Right atrium auricular region (tissue), 2 donors: ENCODE data around the gene ACOXL. TPM values are rescaled to one million over a fixed set of nuclear protein-coding genes. Genes with fewer than 3 reads are reported as not detected.

Experiments
- DNase-seq: peaks from one replicate; pipeline ENCODE4 v3.0.0-alpha.2; 2019; ENCODE audit warnings: low spot score
- H3K27ac ChIP-seq, 2 donors: fragments of 200-600 bp; sonication (generic); 1 replicate in 1 of 2; 2 replicates in 1 of 2; pipeline ENCODE4 v1.5.1; 2016 to 2019
- H3K27me3 ChIP-seq, 2 donors: fragments of 200-600 bp; sonication (generic); one replicate each; pipeline versions ENCODE4 v1.5.1 to v1.6.0; 2017 to 2019
- H3K36me3 ChIP-seq: fragments of 200-600 bp; sonication (generic); one replicate; pipeline ENCODE4 v1.5.1; 2016
- H3K4me1 ChIP-seq, 2 donors: fragments of 200-600 bp; sonication (generic); one replicate each; pipeline versions ENCODE4 v1.5.1 to v1.6.0; 2017 to 2019
- H3K4me3 ChIP-seq, 2 donors: fragments of 200-600 bp; sonication (generic); 1 replicate in 1 of 2; 2 replicates in 1 of 2; pipeline ENCODE4 v1.5.1; 2017 to 2019; ENCODE audit warnings: mild to moderate bottlenecking in 1 of 2, moderate library complexity in 1 of 2
- H3K9me3 ChIP-seq, 2 donors: fragments of 200-600 bp; sonication (generic); one replicate each; pipeline ENCODE4 v1.5.1; 2019
- total RNA-seq, 2 donors: library from RNA; depleted of rRNA; stranded (reverse); fragments of >200 nt; gene quantifications; one replicate each; pipeline ENCODE4 v1.1.0, GENCODE V29; 2016
- TF ChIP-seq, protein P1 (sequence below), 2 donors: fragments of 200-600 bp; sonication (generic); IDR thresholded peaks; one replicate each; pipeline ENCODE4 v1.5.1; 2019; ENCODE audit warnings: antibody characterized with exemption in 2 of 2

The ACOXL gene
- total RNA-seq, 2 donors from 2014 or later, result 0.33 to 0.55 TPM

GRCh38 chr2:110927526-110927925, 195.2 kb downstream of the ACOXL start:
- H3K9me3 ChIP-seq, result peaks cover 0 to 10% of the 10 kb centered on the region in 2 donors
- TF ChIP-seq, protein P1, sequence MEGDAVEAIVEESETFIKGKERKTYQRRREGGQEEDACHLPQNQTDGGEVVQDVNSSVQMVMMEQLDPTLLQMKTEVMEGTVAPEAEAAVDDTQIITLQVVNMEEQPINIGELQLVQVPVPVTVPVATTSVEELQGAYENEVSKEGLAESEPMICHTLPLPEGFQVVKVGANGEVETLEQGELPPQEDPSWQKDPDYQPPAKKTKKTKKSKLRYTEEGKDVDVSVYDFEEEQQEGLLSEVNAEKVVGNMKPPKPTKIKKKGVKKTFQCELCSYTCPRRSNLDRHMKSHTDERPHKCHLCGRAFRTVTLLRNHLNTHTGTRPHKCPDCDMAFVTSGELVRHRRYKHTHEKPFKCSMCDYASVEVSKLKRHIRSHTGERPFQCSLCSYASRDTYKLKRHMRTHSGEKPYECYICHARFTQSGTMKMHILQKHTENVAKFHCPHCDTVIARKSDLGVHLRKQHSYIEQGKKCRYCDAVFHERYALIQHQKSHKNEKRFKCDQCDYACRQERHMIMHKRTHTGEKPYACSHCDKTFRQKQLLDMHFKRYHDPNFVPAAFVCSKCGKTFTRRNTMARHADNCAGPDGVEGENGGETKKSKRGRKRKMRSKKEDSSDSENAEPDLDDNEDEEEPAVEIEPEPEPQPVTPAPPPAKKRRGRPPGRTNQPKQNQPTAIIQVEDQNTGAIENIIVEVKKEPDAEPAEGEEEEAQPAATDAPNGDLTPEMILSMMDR (IDR thresholded peaks at IDR 0.05), result no peak
- no peaks in the 10 kb centered on the region for H3K36me3 ChIP-seq

GRCh38 chr2:110929528-110929927, 197.2 kb downstream of the ACOXL start:
- no peak overlapping the region for H3K4me3 ChIP-seq
- peaks cover 0 to 10% of the 10 kb centered on the region in 2 donors for H3K9me3 ChIP-seq
- DNase-seq, result no peak
- no peaks in the 10 kb centered on the region for H3K36me3 ChIP-seq
- H3K27me3 ChIP-seq, result no peaks in the 10 kb centered on the region
- H3K4me1 ChIP-seq, result no peaks in the 10 kb centered on the region
- TF ChIP-seq, protein P1 (IDR thresholded peaks at IDR 0.05), result no peak
- H3K27ac ChIP-seq, result no peak overlapping the region

More at GRCh38 chr2:110927526-110927925, 195.2 kb downstream of the ACOXL start:
- H3K4me3 ChIP-seq, result no peak overlapping the region
- no peak overlapping the region for H3K27ac ChIP-seq
- no peak for DNase-seq
- no peaks in the 10 kb centered on the region for H3K27me3 ChIP-seq
- H3K4me1 ChIP-seq, result no peaks in the 10 kb centered on the region

DNA sequence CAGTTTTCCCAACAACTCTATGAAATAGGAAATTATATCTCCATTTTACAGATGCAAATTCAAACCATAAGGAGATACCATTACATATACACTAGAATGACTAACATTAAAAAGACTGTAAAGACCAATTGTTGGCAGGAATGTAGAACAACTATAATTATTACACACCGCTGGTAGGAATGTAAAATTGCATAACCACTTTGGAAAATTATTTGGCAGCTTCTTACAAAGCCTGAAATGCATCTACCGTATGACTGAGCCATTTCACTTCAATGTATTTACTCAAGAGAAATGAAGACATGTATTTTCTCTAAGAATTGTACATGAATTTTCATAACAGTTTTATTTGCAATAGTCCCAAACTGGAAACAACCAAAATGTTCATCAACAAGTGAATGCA, 199.3 kb downstream of the ACOXL start:
- H3K36me3 ChIP-seq, result no peaks in the 10 kb centered on the region
- no peak for DNase-seq
- no peaks in the 10 kb centered on the region for H3K4me1 ChIP-seq
- no peaks in the 10 kb centered on the region for H3K27me3 ChIP-seq
- H3K4me3 ChIP-seq, result no peak overlapping the region
- H3K27ac ChIP-seq, result no peak overlapping the region
- peaks cover 0 to 10% of the 10 kb centered on the region in 2 donors for H3K9me3 ChIP-seq
- TF ChIP-seq, protein P1 (IDR thresholded peaks at IDR 0.05), result no peak

- Histone ChIP-seq H3K9me3 (peaks cover 0 to 10% of the 10 kb centered on the region in 2 donors), H3K27me3 (no peaks in the 10 kb centered on the region), H3K4me1 (no peaks in the 10 kb centered on the region), H3K27ac (no peak overlapping the region), H3K36me3 (no peaks in the 10 kb centered on the region), H3K4me3 (no peak overlapping the region)
- no peak for DNase-seq
- TF ChIP-seq, protein P1 (IDR thresholded peaks at IDR 0.05), result no peak
Observed at GRCh38 chr2:110933420-110933819, 201.0 kb downstream of the ACOXL start.

DNA sequence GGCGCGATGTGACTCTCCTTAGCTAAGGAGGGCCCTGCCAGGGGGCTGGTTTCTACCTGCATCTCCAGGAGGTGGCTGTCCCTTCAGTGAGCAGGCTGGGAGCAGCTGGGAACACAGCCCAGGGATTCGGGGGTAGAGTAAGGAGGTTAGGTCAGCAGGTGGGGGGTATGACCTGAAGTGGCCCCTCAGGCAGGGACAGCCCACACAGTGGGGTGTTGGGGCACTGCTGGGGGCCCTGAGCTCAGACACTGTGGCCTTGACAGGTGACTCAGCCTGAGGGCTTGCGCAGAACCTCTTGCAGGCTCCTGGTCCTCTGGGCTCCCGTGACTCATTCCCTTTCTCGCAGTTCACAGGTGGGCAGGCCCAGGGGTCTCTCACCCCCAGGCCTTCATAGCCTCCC, 202.6 kb downstream of the ACOXL start:
- H3K4me3 ChIP-seq, result no peak overlapping the region
- TF ChIP-seq, protein P1 (IDR thresholded peaks at IDR 0.05), result no peak
- no peaks in the 10 kb centered on the region for H3K27me3 ChIP-seq
- no peaks in the 10 kb centered on the region for H3K36me3 ChIP-seq
- H3K9me3 ChIP-seq, result peaks cover 0 to 2% of the 10 kb centered on the region in 2 donors
- DNase-seq, result no peak
- H3K27ac ChIP-seq, result no peak overlapping the region
- no peaks in the 10 kb centered on the region for H3K4me1 ChIP-seq

DNA sequence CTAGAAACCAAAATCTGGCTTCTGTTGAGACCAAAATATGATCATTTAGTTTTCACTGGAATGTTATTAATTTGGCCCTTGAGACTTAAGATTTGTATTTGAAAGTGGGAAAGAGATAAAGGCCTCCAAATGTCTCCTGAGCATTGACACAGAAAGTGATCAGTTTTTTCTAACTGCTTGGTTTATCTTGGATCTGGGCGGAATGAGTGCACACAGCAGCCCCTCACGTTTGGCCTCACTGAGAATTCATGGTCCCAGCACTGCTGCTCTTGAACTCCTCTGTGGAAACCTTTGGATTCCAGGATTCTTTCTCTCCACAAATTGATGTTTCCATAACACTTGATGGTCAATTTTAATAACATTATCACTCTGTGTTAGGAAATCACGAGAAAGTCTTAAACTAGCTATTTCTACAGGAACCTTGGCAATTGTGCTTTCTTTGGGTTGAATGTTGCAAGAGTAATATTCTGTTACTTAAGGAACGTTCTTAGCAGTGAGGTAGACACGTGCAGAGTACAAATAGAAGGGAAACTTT, 208.1 kb downstream of the ACOXL start:
- no peaks in the 10 kb centered on the region for H3K9me3 ChIP-seq
- no peak overlapping the region for H3K27ac ChIP-seq
- H3K36me3 ChIP-seq, result no peaks in the 10 kb centered on the region
- no peak for DNase-seq
- TF ChIP-seq, protein P1 (IDR thresholded peaks at IDR 0.05), result no peak
- H3K4me3 ChIP-seq, result no peak overlapping the region
- H3K4me1 ChIP-seq, result no peaks in the 10 kb centered on the region
- no peaks in the 10 kb centered on the region for H3K27me3 ChIP-seq
